Esophagus squamous epithelium (tissue), 4 donors: Measurements from ENCODE around the gene ATP6V0D1.
A peak's percentile ranks its signal among the peaks of the same experiment; 100 is the strongest.

Source experiments
- CTCF ChIP-seq, 6 experiments: fragments of 450-650 bp in 4 of 6; fragments of 200-600 bp in 2 of 6; sonication (generic) in 2 of 6; IDR thresholded peaks; one replicate each; pipeline ENCODE4 v1.5.1; 2016 to 2019; ENCODE audit warnings: antibody characterized with exemption in 6 of 6, mild to moderate bottlenecking in 4 of 6, moderate library complexity in 4 of 6
- POLR2A ChIP-seq, 4 donors: fragments of 450-650 bp; IDR thresholded peaks; one replicate each; pipeline ENCODE4 v1.6.1; 2017; ENCODE audit warnings: antibody characterized with exemption in 4 of 4, mild to moderate bottlenecking in 4 of 4, moderate library complexity in 3 of 4

- TF ChIP-seq CTCF (IDR thresholded peaks at IDR 0.05) (peak in 5 of 6 experiments; percentile 18 to 59 (median 29)), POLR2A (IDR thresholded peaks at IDR 0.05) (no peak)
These were observed 83.0 kb downstream of the ATP6V0D1 start for GRCh38 chr16:67397812-67398545.
